ENCODE results near the gene ITM2B. TPM values are rescaled to one million over a fixed set of nuclear protein-coding genes. Genes with fewer than 3 reads are reported as not detected.

The ITM2B gene
- total RNA-seq, 1 experiment from 2014 or later: 178 TPM

- CTCF ChIA-PET: no interaction called here
- Mint-ChIP-seq H3K9me3 (peaks cover 12% of the 10 kb centered on the region), H3K4me3 (no peak overlapping the region), H3K27ac (no peak overlapping the region), H3K4me1 (no peaks in the 10 kb centered on the region), H3K27me3 (ENCODE audit: low read depth) (no peaks in the 10 kb centered on the region), H3K36me3 (peaks cover 13% of the 10 kb centered on the region)
- POLR2A ChIA-PET: no interaction called here
- ATAC-seq: no peak
- no peak for DNase-seq (ENCODE audit: low spot score)
- no peak for TF ChIP-seq KAT7 (CRISPR knock-in tag; IDR thresholded peaks at IDR 0.05; ENCODE audit: borderline replicate concordance)
These were observed 78.2 kb downstream of the ITM2B start for GRCh38 chr13:48311223-48311622.

- peaks cover 3% of the 10 kb centered on the region; the same call in 1 of the 2 replicates for H3K4me1 Mint-ChIP-seq
- H3K4me3 Mint-ChIP-seq: no peak overlapping the region
- ATAC-seq (no peak), DNase-seq (ENCODE audit: low spot score) (no peak)
- H3K27me3 Mint-ChIP-seq (ENCODE audit: low read depth): no peaks in the 10 kb centered on the region
- no peak overlapping the region for H3K27ac Mint-ChIP-seq
- no peak for TF ChIP-seq TEAD1 (CRISPR knock-in tag; IDR thresholded peaks at IDR 0.05)
- TF ChIP-seq NR3C1 (CRISPR knock-in tag; conservative IDR thresholded peaks at IDR 0.05; ENCODE audit: low read depth): no peak
- TF ChIP-seq ZNF425 (CRISPR knock-in tag; conservative IDR thresholded peaks at IDR 0.05): no peak
- no peak for TF ChIP-seq ZNF232 (CRISPR knock-in tag; IDR thresholded peaks at IDR 0.05)
- TF ChIP-seq, protein P1, sequence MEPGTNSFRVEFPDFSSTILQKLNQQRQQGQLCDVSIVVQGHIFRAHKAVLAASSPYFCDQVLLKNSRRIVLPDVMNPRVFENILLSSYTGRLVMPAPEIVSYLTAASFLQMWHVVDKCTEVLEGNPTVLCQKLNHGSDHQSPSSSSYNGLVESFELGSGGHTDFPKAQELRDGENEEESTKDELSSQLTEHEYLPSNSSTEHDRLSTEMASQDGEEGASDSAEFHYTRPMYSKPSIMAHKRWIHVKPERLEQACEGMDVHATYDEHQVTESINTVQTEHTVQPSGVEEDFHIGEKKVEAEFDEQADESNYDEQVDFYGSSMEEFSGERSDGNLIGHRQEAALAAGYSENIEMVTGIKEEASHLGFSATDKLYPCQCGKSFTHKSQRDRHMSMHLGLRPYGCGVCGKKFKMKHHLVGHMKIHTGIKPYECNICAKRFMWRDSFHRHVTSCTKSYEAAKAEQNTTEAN (CRISPR knock-in tag; IDR thresholded peaks at IDR 0.05): no peak
- TF ChIP-seq FOXP1 (CRISPR knock-in tag; IDR thresholded peaks at IDR 0.05; ENCODE audit: borderline replicate concordance): no peak
- TF ChIP-seq ZNF671 (CRISPR knock-in tag; IDR thresholded peaks at IDR 0.05): no peak
- TF ChIP-seq, protein P2, sequence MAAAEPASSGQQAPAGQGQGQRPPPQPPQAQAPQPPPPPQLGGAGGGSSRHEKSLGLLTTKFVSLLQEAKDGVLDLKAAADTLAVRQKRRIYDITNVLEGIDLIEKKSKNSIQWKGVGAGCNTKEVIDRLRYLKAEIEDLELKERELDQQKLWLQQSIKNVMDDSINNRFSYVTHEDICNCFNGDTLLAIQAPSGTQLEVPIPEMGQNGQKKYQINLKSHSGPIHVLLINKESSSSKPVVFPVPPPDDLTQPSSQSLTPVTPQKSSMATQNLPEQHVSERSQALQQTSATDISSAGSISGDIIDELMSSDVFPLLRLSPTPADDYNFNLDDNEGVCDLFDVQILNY (CRISPR knock-in tag; IDR thresholded peaks at IDR 0.05): no peak
- no peak for TF ChIP-seq TCF7 (CRISPR knock-in tag; IDR thresholded peaks at IDR 0.05; ENCODE audit: low read depth)
- TF ChIP-seq, protein P3, sequence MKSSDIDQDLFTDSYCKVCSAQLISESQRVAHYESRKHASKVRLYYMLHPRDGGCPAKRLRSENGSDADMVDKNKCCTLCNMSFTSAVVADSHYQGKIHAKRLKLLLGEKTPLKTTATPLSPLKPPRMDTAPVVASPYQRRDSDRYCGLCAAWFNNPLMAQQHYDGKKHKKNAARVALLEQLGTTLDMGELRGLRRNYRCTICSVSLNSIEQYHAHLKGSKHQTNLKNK (CRISPR knock-in tag; IDR thresholded peaks at IDR 0.05): no peak
- TF ChIP-seq KAT7 (CRISPR knock-in tag; IDR thresholded peaks at IDR 0.05; ENCODE audit: borderline replicate concordance): no peak
- no peak for TF ChIP-seq MXD4 (CRISPR knock-in tag; IDR thresholded peaks at IDR 0.05; ENCODE audit: borderline replicate concordance)
- TF ChIP-seq HMGA2 (CRISPR knock-in tag; IDR thresholded peaks at IDR 0.05): no peak
- no peak for TF ChIP-seq GABPB1 (CRISPR knock-in tag; IDR thresholded peaks at IDR 0.05)
- no peak for TF ChIP-seq GRHL2 (CRISPR knock-in tag; IDR thresholded peaks at IDR 0.05; ENCODE audit: insufficient replicate concordance, severe bottlenecking)
- no peak for TF ChIP-seq ZNF121 (CRISPR knock-in tag; IDR thresholded peaks at IDR 0.05)
- H3K9me3 Mint-ChIP-seq: peaks cover 12% of the 10 kb centered on the region
- POLR2A ChIA-PET: interaction anchor here (0.6 kb wide), 1 partner anchor 415 kb away, joined by 7 read pairs; no protein-coding TSS in a partner anchor
- CTCF ChIA-PET: interaction anchor here (0.6 to 0.7 kb wide), 3 partner anchors 16 to 188 kb away, joined by 3 read pairs; no protein-coding TSS in a partner anchor
- peaks cover 16% of the 10 kb centered on the region for H3K36me3 Mint-ChIP-seq
These were observed 83.1 kb downstream of the ITM2B start for GRCh38 chr13:48315969-48316650.

GRCh38 chr13:48316826-48317510 lies 84.0 kb downstream of the ITM2B start:
- ChIA-PET POLR2A (no interaction called here), CTCF (no interaction called here)
- H3K36me3 Mint-ChIP-seq: peaks cover 24% of the 10 kb centered on the region
- H3K27me3 Mint-ChIP-seq (ENCODE audit: low read depth): no peaks in the 10 kb centered on the region
- DNase-seq (ENCODE audit: low spot score) (no peak), ATAC-seq (peak; percentile 17)
- H3K9me3 Mint-ChIP-seq: peaks cover 19% of the 10 kb centered on the region
- H3K27ac Mint-ChIP-seq: peak overlapping the region; percentile 65; the same call in 1 of the 2 replicates
- no peak overlapping the region for H3K4me3 Mint-ChIP-seq
- H3K4me1 Mint-ChIP-seq: peaks cover 3% of the 10 kb centered on the region; the same call in 1 of the 2 replicates
- TF ChIP-seq KAT7 (CRISPR knock-in tag; IDR thresholded peaks at IDR 0.05; ENCODE audit: borderline replicate concordance) (no peak), E2F1 (CRISPR knock-in tag; IDR thresholded peaks at IDR 0.05) (no peak)
- TF ChIP-seq, protein P2 (CRISPR knock-in tag; IDR thresholded peaks at IDR 0.05): no peak
- TF ChIP-seq, protein P4, sequence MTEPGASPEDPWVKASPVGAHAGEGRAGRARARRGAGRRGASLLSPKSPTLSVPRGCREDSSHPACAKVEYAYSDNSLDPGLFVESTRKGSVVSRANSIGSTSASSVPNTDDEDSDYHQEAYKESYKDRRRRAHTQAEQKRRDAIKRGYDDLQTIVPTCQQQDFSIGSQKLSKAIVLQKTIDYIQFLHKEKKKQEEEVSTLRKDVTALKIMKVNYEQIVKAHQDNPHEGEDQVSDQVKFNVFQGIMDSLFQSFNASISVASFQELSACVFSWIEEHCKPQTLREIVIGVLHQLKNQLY (CRISPR knock-in tag; IDR thresholded peaks at IDR 0.05): no peak
